HepG2 (cell line): ENCODE results near the gene DNLZ. TPM values are rescaled to one million over a fixed set of nuclear protein-coding genes. Genes with fewer than 3 reads are reported as not detected.

Experiments used
- ARID4A ChIP-seq: sonication (generic); formaldehyde crosslinking; IDR thresholded peaks from 2 replicates; pipeline ENCODE4 v1.5.0; 2020; ENCODE audit warnings: mild to moderate bottlenecking, missing genetic modification reagents, borderline replicate concordance
- EED ChIP-seq: sonication (generic); formaldehyde crosslinking; IDR thresholded peaks from 2 replicates; pipeline ENCODE4 v1.5.0; 2020; ENCODE audit warnings: mild to moderate bottlenecking, missing genetic modification reagents
- GFI1 ChIP-seq: sonication (generic); formaldehyde crosslinking; IDR thresholded peaks from 2 replicates; pipeline ENCODE4 v1.5.0; 2020; ENCODE audit warnings: missing genetic modification reagents, mild to moderate bottlenecking, borderline replicate concordance
- HES4 ChIP-seq: sonication (generic); formaldehyde crosslinking; IDR thresholded peaks from 2 replicates; pipeline ENCODE4 v1.9.0; 2021; ENCODE audit warnings: mild to moderate bottlenecking, missing genetic modification reagents, borderline replicate concordance
- HIC2 ChIP-seq: sonication (generic); formaldehyde crosslinking; IDR thresholded peaks from 2 replicates; pipeline ENCODE4 v1.9.0; 2022; ENCODE audit warnings: low read depth, missing genetic modification reagents
- KDM3A ChIP-seq: IDR thresholded peaks from 2 replicates; pipeline ENCODE4 v1.6.1; 2018; ENCODE audit warnings: low read depth, missing compliant biosample characterization
- MED1 ChIP-seq: sonication (generic); formaldehyde crosslinking; IDR thresholded peaks from 2 replicates; pipeline ENCODE4 v1.4.0; 2020; ENCODE audit warnings: missing genetic modification reagents
- MXD3 ChIP-seq: IDR thresholded peaks from 2 replicates; pipeline ENCODE4 v1.6.1; 2016; ENCODE audit warnings: mild to moderate bottlenecking, missing biosample characterization, missing genetic modification reagents
- PATZ1 ChIP-seq: sonication (generic); formaldehyde crosslinking; IDR thresholded peaks from 2 replicates; pipeline ENCODE4 v1.4.0; 2020; ENCODE audit warnings: missing genetic modification reagents
- RXRB ChIP-seq: IDR thresholded peaks from 2 replicates; pipeline ENCODE4 v1.6.1; 2016; ENCODE audit warnings: borderline replicate concordance, missing genetic modification reagents, missing compliant biosample characterization
- TOE1 ChIP-seq: sonication (generic); formaldehyde crosslinking; IDR thresholded peaks from 2 replicates; pipeline ENCODE4 v1.4.0; 2020; ENCODE audit warnings: mild to moderate bottlenecking, missing genetic modification reagents
- ZFP91 ChIP-seq: sonication (generic); formaldehyde crosslinking; IDR thresholded peaks from 2 replicates; pipeline ENCODE4 v1.9.0; 2022; ENCODE audit warnings: missing genetic modification reagents, mild to moderate bottlenecking, borderline replicate concordance
- ZNF260 ChIP-seq: sonication (generic); formaldehyde crosslinking; IDR thresholded peaks from 2 replicates; pipeline ENCODE4 v1.4.0; 2020; ENCODE audit warnings: missing genetic modification reagents, low read depth, mild to moderate bottlenecking, borderline replicate concordance
- ZNF570 ChIP-seq: sonication (generic); formaldehyde crosslinking; IDR thresholded peaks from 2 replicates; pipeline ENCODE4 v1.4.0; 2020; ENCODE audit warnings: mild to moderate bottlenecking, missing genetic modification reagents, borderline replicate concordance
- ZNF605 ChIP-seq: sonication (generic); formaldehyde crosslinking; IDR thresholded peaks from 2 replicates; pipeline ENCODE4 v1.8.0; 2022; ENCODE audit warnings: mild to moderate bottlenecking, missing genetic modification reagents
- ZNF660 ChIP-seq: sonication (generic); formaldehyde crosslinking; IDR thresholded peaks from 2 replicates; pipeline ENCODE4 v1.5.1; 2020; ENCODE audit warnings: mild to moderate bottlenecking, low read depth, missing genetic modification reagents, borderline replicate concordance
- ZNF770 ChIP-seq: sonication (generic); formaldehyde crosslinking; IDR thresholded peaks from 2 replicates; pipeline ENCODE4 v1.5.0; 2020; ENCODE audit warnings: mild to moderate bottlenecking, missing genetic modification reagents
- polyA plus RNA-seq, 8 experiments: library from polyadenylated mRNA; depleted of rRNA in 3 of 8; stranded (reverse) in 7 of 8; unstranded in 1 of 8; fragments of >200 nt; fragmentation: Illumina TruSeq in 4 of 8; extraction: Trizol in 4 of 8; gene quantifications; 2 replicates each; pipeline versions ENCODE4 v1.2.1 to v1.2.3, GENCODE V29; 2011 to 2016; ENCODE audit warnings: low read depth in 4 of 8, missing spikeins in 1 of 8, mixed read lengths in 1 of 8; ENCODE audit not compliant: insufficient read depth in 1 of 8
- total RNA-seq, 5 experiments: library from RNA; depleted of rRNA; stranded (reverse); fragments of >200 nt; fragmentation: Illumina TruSeq; extraction: Trizol; gene quantifications; 2 replicates each; pipeline ENCODE4 v1.2.3, GENCODE V29; 2016; ENCODE audit warnings: low read depth in 1 of 5

Gene DNLZ
- total and polyA plus RNA-seq, 2 of the 13 experiments (the other 11 are each of a cell fraction or from before 2014, with no cell fraction given): 3.4 to 8.0 TPM

- 0 out of 2 replicates have a peak, but pooled peaks have one; percentile 0 for TF ChIP-seq MED1 (CRISPR knock-in tag)
- TF ChIP-seq GFI1: 0 out of 2 replicates have a peak, but pooled peaks have one; percentile 28
- TF ChIP-seq KDM3A (CRISPR knock-in tag): no peak
- peak; percentile 6; the same call in 1 of the 2 replicates for TF ChIP-seq EED
- TF ChIP-seq ZNF260 (CRISPR knock-in tag): no peak
- peak; percentile 0; the same call in 1 of the 2 replicates for TF ChIP-seq ZFP91 (CRISPR knock-in tag)
- no peak for TF ChIP-seq HES4
- 0 out of 2 replicates have a peak, but pooled peaks have one; percentile 42 for TF ChIP-seq ZNF770 (CRISPR knock-in tag)
- TF ChIP-seq ARID4A (CRISPR knock-in tag): no peak
- TF ChIP-seq ZNF660 (CRISPR knock-in tag): no peak
- TF ChIP-seq ZNF605 (CRISPR knock-in tag): no peak
- TF ChIP-seq HIC2 (CRISPR knock-in tag): no peak
- no peak for TF ChIP-seq TOE1 (CRISPR knock-in tag)
- no peak for TF ChIP-seq ZNF570 (CRISPR knock-in tag)
- TF ChIP-seq PATZ1 (CRISPR knock-in tag): 0 out of 2 replicates have a peak, but pooled peaks have one; percentile 5
- TF ChIP-seq RXRB: no peak
- no peak for TF ChIP-seq MXD3 (CRISPR knock-in tag)
Measured at GRCh38 chr9:136346157-136346481, 17.4 kb downstream of the DNLZ start (continued).
